IPS DF 4.7 (cell line): ENCODE data around the gene TMSB10.
"Not testable (repeated sequence)": the region's sequence is repeated elsewhere in the genome, so short reads cannot be mapped to it uniquely, and the experiment has no call there.

Experiments used
- DNase-seq: peaks from one replicate; pipeline ENCODE4 v3.0.0-alpha.2; 2013; ENCODE audit warnings: low spot score; ENCODE audit errors: extremely low read depth

Gene TMSB10

GRCh38 chr2:84905181-84906107, at the start of gene TMSB10:
Gene TMSB10 (plus strand): TSS chr2:84905656.
- no peak for DNase-seq

GRCh38 chr2:84855731-84856130, 49.7 kb upstream of the TMSB10 start:
- peak; percentile 46 for DNase-seq

GRCh38 chr2:84856787-84857186, 48.7 kb upstream of the TMSB10 start:
- no peak for DNase-seq

DNA sequence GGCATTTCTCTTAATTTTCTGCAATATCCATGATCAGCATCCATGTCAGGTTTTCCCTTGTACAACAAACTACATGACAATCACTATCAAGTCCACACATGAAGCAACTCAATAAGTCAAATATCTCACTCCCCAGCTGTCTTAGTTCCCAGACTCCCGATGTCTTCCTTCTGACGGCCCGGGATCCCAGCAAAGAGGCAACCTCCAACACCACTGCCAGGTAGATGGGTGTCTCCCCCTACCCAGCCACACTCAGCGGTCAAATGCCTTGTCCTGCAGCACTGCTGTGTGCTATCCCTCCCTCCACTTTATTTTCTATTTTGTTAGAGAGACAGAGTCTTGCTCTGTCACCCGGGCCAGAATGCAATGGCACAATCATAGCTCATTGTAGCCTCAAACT, 47.9 kb upstream of the TMSB10 start:
- DNase-seq = no peak

- no peak for DNase-seq
Observed at GRCh38 chr2:84858123-84858522, 47.3 kb upstream of the TMSB10 start.

DNA sequence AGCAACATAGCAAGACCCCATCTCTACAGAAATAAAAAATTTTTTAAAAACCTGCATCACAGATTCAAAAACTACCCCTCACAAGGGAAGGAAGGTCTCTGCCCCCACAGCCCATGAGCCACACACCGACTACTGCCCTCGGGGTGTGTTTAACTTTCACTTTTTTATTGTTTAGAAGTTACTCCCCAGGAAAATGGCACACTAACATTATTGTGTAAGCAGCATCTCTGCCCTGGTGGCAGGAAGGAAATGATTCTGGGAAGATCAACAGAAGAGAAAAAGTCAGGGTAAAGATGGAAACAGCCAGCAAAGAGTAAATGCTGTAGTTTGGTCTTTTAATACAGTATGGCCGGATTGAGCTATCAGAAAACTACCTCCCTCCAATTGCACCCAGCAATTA, 46.5 kb upstream of the TMSB10 start:
- DNase-seq = no peak

- DNase-seq = no peak
Observed at GRCh38 chr2:84861539-84861938, 43.9 kb upstream of the TMSB10 start.

GRCh38 chr2:84862006-84862405, 43.5 kb upstream of the TMSB10 start:
- DNase-seq = no peak

DNA sequence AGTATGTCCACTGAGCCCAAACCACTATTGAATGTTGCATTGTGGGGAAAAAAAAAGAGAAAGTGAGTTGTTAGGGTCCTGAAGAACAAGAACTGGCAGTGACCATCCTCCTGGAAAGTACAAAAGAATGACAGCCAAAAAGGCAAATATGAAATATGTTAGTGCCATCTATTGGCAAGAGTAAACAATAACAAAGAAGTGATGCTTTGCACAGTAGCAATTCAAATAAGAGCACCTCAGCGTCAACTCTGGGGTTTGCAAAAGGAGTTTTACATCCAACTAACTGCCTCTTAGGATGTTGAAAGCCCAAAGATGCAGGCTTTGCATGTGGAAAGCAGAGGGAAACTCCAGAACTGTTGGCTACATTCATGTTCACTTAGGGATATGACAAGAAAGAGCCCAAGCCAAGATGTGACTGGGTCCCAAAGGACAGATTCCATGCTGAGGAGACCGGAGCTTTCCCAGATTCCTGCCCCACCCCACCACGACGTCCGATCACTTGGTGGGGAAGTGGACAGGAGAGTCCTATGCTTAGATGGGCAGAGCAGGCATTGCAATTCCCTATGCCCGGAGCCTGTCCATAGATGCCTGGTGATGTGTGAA, 40.2 kb upstream of the TMSB10 start:
- no peak for DNase-seq

- DNase-seq = no peak
Observed at GRCh38 chr2:84866122-84866521, 39.3 kb upstream of the TMSB10 start.

DNA sequence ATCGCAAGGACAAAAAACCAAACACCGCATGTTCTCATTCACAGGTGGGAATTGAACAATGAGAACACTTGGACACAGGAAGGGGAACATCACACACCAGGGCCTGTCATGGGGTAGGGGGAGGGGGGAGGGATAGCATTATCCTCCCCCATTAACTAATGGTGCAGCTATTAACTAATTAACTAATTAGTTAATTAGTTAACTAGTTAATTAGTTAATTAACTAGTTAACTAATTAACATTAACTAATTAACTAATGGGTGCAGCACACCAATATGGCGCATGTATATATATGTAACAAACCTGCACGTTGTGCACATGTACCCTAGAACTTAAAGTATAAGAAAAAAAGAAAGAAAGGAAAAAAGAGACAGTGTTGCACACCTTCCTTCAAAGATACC, 37.1 kb upstream of the TMSB10 start:
- not testable (repeated sequence) for DNase-seq

- no peak for DNase-seq
Observed at GRCh38 chr2:84870306-84870705, 35.1 kb upstream of the TMSB10 start.

- not testable (repeated sequence) for DNase-seq
Observed at GRCh38 chr2:84872691-84873090, 32.8 kb upstream of the TMSB10 start.

DNA sequence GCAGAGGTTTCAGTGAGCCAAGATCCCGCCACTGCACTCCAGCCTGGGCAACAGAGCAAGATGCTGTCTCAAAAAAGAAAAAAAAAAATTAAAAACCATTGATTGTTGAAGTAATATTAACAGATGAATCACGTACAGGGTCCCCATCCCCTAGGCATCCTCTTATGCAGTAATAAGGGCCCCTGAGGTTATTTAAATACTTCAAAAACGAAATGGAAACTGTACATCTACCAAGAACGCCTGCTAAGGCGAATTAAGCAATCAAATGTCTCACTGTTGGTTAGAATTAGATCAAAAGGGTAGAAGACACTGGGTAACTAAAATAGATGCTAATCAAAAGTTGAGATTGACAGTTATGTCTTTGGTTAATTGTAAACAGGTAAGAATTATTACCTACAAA, 32.1 kb upstream of the TMSB10 start:
- no peak for DNase-seq

DNA sequence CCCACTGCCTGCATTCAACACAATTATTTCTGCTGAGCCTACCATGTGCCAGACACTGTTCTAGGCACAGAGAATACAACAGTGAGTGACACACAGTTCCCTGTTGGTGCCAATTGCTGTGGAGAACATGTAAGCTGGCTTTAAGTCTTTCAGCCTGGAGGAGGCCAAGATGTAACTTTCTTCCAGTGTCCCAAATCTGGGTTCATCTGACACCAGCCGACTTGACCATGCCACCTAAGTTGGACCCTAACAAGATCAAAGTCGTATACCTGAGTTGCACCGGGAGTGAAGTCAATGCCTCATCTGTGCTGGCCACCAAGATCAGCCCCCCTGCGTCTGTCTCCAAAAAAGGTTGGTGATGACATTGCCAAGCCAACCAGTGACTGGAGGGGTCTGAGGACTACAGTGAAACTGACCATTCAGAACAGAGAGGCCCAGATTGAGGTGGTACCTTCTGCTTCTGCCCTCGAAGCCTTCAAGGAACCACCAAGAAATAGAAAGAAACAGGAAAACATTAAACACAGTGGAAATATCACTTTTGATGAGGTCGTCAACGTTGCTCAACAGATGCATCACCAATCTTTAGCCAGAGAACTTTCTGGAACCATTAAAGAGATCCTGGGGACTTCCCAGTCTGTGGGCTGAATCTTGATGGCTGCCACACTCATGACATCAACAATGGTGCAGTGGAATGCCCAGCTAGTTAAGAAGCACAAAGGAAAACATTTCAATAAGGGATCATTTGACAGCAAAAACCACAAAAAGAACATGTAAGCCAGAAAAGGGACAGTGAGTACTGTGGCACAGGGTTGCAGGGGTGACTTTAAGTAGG, 30.9 kb upstream of the TMSB10 start:
- no peak for DNase-seq

DNA sequence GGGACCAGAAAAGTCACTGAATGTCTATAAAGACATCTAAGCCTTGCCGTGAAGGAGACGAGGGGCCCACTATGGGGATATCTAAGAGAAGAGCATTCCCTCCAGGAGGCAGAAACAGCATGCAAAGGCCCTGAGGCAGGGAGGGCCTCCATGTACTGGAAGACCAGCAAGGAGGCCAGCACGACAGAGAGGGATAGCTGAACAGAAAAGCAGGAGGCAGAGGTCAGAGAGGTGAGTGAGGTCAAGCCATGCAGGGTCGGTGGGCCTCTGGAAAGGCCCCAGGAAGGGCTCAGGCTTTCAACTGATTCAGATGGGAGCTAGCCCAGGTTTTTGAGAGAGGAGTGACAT, 30.3 kb upstream of the TMSB10 start:
- no peak for DNase-seq

DNA sequence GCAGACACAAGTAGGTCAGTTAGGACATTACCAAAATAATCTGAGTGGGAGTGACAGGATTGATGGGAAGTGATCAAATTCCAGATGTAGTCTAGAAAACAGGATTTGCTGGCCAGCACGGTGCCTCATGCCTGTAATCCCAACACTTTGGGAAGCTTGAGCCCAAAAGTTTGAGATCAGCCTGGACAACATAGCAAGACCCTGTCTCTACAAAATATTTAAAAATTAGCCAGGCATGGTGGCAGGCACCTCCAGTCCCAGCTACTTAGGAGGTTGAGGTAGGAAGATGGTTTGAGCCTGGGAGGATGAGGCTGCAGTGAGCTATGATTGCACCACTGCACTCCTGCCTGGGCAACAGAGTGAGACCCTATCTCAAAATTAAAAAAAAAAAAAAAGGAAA, 29.8 kb upstream of the TMSB10 start:
- not testable (repeated sequence) for DNase-seq

- no peak for DNase-seq
Observed at GRCh38 chr2:84876369-84876768, 29.1 kb upstream of the TMSB10 start.

DNA sequence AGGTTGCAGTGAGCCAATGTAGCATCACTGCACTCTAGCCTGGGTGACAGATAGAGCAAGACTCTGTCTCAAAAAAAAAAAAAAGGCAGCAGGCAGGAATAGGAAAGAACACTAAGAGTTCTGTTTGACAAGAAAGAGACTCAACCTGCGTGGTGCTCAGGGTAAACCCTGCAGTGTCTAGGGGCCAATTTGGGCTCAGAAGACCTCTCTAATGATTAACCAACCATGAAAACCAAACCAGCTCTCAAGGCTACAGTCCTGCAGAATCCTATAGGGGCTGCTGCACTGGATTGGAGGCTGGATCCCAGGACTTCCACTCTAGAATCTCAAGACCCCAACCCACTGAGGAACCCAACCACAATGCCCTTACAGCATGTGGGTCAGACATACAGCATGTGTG, 27.0 kb upstream of the TMSB10 start:
- DNase-seq = no peak

- no peak for DNase-seq
Observed at GRCh38 chr2:84878896-84879583, 26.4 kb upstream of the TMSB10 start.

DNA sequence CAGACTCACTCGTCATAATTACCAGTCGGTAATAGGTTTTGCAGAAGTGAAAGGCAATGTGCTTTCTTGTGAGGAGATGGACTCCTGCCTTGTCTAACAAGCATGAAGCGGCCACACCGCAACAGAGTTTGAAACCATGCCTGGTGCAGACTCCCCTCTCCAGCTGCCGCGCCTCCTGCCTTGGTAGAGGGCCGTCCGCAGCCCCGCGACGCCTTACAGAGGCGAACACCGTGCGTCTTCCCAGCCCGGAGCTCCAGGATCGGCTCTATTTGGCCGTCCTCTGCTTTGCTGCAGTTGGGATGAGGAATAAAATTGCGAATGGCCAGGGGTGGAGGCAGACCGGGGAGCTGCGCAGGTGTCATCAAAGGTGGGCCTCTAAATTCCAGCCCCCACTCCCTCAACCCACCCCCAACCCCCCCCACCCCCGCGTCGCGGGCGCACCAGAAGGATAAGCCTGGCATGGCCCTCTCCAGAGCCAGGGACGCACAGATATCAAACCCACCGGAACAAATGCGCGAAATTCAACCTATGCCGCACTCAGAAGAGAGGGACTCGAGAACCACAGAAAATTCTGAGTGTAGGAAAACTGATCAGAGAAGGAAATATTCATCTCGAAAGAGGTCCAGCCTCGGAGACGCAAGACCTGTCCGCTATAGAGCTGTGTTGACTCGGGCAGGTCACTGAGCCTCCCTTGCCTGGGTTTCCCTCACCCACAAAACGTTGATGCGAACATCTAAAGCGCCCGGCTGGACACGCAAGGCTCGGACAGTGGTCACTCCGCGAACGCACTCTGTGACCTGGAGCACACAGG, 25.7 kb upstream of the TMSB10 start:
- DNase-seq = no peak
